GM21360 (cell line): ENCODE data around the gene SKIC8.

ENCODE experiments used
- ATAC-seq: cut with Tn5 transposase; IDR thresholded peaks from one replicate; pipeline ENCODE4 v1.9.1; 2021; ENCODE audit warnings: mild to moderate bottlenecking, moderate library complexity; ENCODE audit not compliant: unreplicated experiment

The SKIC8 gene

GRCh38 chr15:78292219-78292618 lies 7.2 kb downstream of the SKIC8 start:
- ATAC-seq: no peak

- ATAC-seq: no peak
These were observed 7.7 kb downstream of the SKIC8 start for GRCh38 chr15:78291698-78292097.

- ATAC-seq: no peak
These were observed 8.4 kb downstream of the SKIC8 start for GRCh38 chr15:78291052-78291451.

- no peak for ATAC-seq
These were observed 9.2 kb downstream of the SKIC8 start for GRCh38 chr15:78290222-78290621.

GRCh38 chr15:78284758-78285157 lies 14.7 kb downstream of the SKIC8 start:
- no peak for ATAC-seq

GRCh38 chr15:78282324-78282723 lies 17.1 kb downstream of the SKIC8 start:
- no peak for ATAC-seq

GRCh38 chr15:78280319-78281072 lies 18.9 kb downstream of the SKIC8 start:
- no peak for ATAC-seq

GRCh38 chr15:78276064-78276943 lies 23.1 kb downstream of the SKIC8 start:
- no peak for ATAC-seq

GRCh38 chr15:78274994-78275393 lies 24.4 kb downstream of the SKIC8 start:
- no peak for ATAC-seq

GRCh38 chr15:78272776-78273175 lies 26.6 kb downstream of the SKIC8 start:
- ATAC-seq: no peak

- no peak for ATAC-seq
These were observed 27.1 kb downstream of the SKIC8 start for GRCh38 chr15:78272316-78272715.

GRCh38 chr15:78266806-78267205 lies 32.6 kb downstream of the SKIC8 start:
- ATAC-seq: no peak

- ATAC-seq: no peak
These were observed 33.2 kb downstream of the SKIC8 start for GRCh38 chr15:78266229-78266628.

GRCh38 chr15:78265752-78266224 lies 33.6 kb downstream of the SKIC8 start:
- no peak for ATAC-seq

GRCh38 chr15:78265137-78265460 lies 34.3 kb downstream of the SKIC8 start:
- no peak for ATAC-seq

- ATAC-seq: no peak
These were observed 34.9 kb downstream of the SKIC8 start, which contains the start of gene DNAJA4 for GRCh38 chr15:78264304-78265136. DNAJA4 (plus strand) TSS chr15:78264562; CDS start chr15:78264764, 202 bp downstream.

- no peak for ATAC-seq
These were observed 35.5 kb downstream of the SKIC8 start for GRCh38 chr15:78263907-78264303.

- no peak for ATAC-seq
These were observed 36.0 kb downstream of the SKIC8 start for GRCh38 chr15:78263351-78263781.

- ATAC-seq: no peak
These were observed 38.3 kb downstream of the SKIC8 start for GRCh38 chr15:78261062-78261461.

- ATAC-seq: no peak
These were observed 38.9 kb downstream of the SKIC8 start for GRCh38 chr15:78260489-78260888.

GRCh38 chr15:78259232-78259631 lies 40.2 kb downstream of the SKIC8 start:
- no peak for ATAC-seq
